ENCODE results near the gene MRGPRF.

MRGPRF gene

GRCh38 chr11:69022260-69022659, 9.2 kb upstream of the MRGPRF start:
- DNase-seq (ENCODE audit: low read depth): no peak

- no peak for DNase-seq (ENCODE audit: low read depth)
Measured at GRCh38 chr11:69018924-69019323, 5.9 kb upstream of the MRGPRF start.

GRCh38 chr11:69017951-69018350, 4.9 kb upstream of the MRGPRF start:
- no peak for DNase-seq (ENCODE audit: low read depth)

GRCh38 chr11:69014898-69015549, 2.0 kb upstream of the MRGPRF start:
- DNase-seq (ENCODE audit: low read depth): no peak

- DNase-seq (ENCODE audit: low read depth): no peak
Measured at GRCh38 chr11:69014084-69014851, 1.2 kb upstream of the MRGPRF start.

- no peak for DNase-seq (ENCODE audit: low read depth)
Measured at GRCh38 chr11:69012092-69013008, 696 bp downstream of the MRGPRF start.

GRCh38 chr11:69011624-69012091, 1.4 kb downstream of the MRGPRF start:
- DNase-seq (ENCODE audit: low read depth): no peak

GRCh38 chr11:69010964-69011623, 2.0 kb downstream of the MRGPRF start:
- DNase-seq (ENCODE audit: low read depth): no peak

- DNase-seq (ENCODE audit: low read depth): no peak
Measured at GRCh38 chr11:69010361-69010891, 2.6 kb downstream of the MRGPRF start.

GRCh38 chr11:69009441-69010211, 3.4 kb downstream of the MRGPRF start:
- DNase-seq (ENCODE audit: low read depth): no peak

GRCh38 chr11:69008737-69009440, 4.2 kb downstream of the MRGPRF start:
- DNase-seq (ENCODE audit: low read depth): no peak

GRCh38 chr11:69007975-69008381, 5.1 kb downstream of the MRGPRF start:
- DNase-seq (ENCODE audit: low read depth): no peak

- no peak for DNase-seq (ENCODE audit: low read depth)
Measured at GRCh38 chr11:69006816-69007215, 6.2 kb downstream of the MRGPRF start.

- DNase-seq (ENCODE audit: low read depth): no peak
Measured at GRCh38 chr11:69005631-69006368, 7.2 kb downstream of the MRGPRF start.

GRCh38 chr11:69005183-69005630, 7.8 kb downstream of the MRGPRF start:
- no peak for DNase-seq (ENCODE audit: low read depth)

- DNase-seq (ENCODE audit: low read depth): no peak
Measured at GRCh38 chr11:69004411-69005182, 8.4 kb downstream of the MRGPRF start.

- no peak for DNase-seq (ENCODE audit: low read depth)
Measured at GRCh38 chr11:69003866-69004367, 9.1 kb downstream of the MRGPRF start.

- DNase-seq (ENCODE audit: low read depth): no peak
Measured at GRCh38 chr11:69003301-69003865, 9.7 kb downstream of the MRGPRF start.
